HEK293 (cell line): ENCODE measurements around the gene CMTM8.
A peak's percentile ranks its signal among the peaks of the same experiment; 100 is the strongest.

Experiments used
- CTCF ChIA-PET: fragments of 350-600 bp; formaldehyde crosslinking; extraction: SDS; loops from one replicate; lab custom pipeline; 2021; ENCODE audit warnings: antibody characterized with exemption; lab: Yijun Ruan, JAX
- POLR2A ChIA-PET: fragments of 300-600 bp; formaldehyde crosslinking; extraction: SDS; loops from one replicate; lab custom pipeline; 2020; ENCODE audit warnings: antibody characterized with exemption, inconsistent platforms; lab: Yijun Ruan, JAX
- H3K27ac ChIP-seq: fragments of 200-500 bp; sonication (Bioruptor generic); 2 replicates; pipeline ENCODE4 v1.5.1; 2014; ENCODE audit warnings: low read depth, low read length, control low read depth, inconsistent platforms; ENCODE audit errors: extremely low read depth
- H3K36me3 ChIP-seq, 2 experiments: fragments of 200-500 bp in 1 of 2; sonication (Bioruptor generic) in 1 of 2; 1 replicate in 1 of 2; 2 replicates in 1 of 2; pipeline ENCODE4 v1.5.1; 2014 to 2017; ENCODE audit warnings: inconsistent platforms in 2 of 2, low read length in 2 of 2; ENCODE audit not compliant: control insufficient read depth in 2 of 2, insufficient read depth in 1 of 2
- H3K4me1 ChIP-seq: fragments of 200-500 bp; sonication (Bioruptor generic); 2 replicates; pipeline ENCODE4 v1.5.1; 2014; ENCODE audit warnings: mild to moderate bottlenecking, low read length, inconsistent platforms; ENCODE audit not compliant: control insufficient read depth, insufficient read depth
- H3K4me3 ChIP-seq: 2 replicates; pipeline ENCODE4 v1.5.1; 2011; ENCODE audit warnings: low read depth, mild to moderate bottlenecking, control low read depth, low read length, moderate library complexity
- H3K9me3 ChIP-seq: fragments of 200-500 bp; sonication (Bioruptor generic); 2 replicates; pipeline ENCODE4 v1.5.1; 2014; ENCODE audit warnings: low read depth, low read length, inconsistent platforms; ENCODE audit not compliant: control insufficient read depth, insufficient read depth
- MZF1 ChIP-seq: fragments of 450-650 bp; formaldehyde crosslinking; IDR thresholded peaks from 2 replicates; pipeline ENCODE4 v1.5.1; 2017; ENCODE audit warnings: missing biosample characterization, missing genetic modification characterization, borderline replicate concordance
- SETDB1 ChIP-seq: IDR thresholded peaks from one replicate; pipeline ENCODE4 v1.6.1; 2017; ENCODE audit warnings: mild to moderate bottlenecking, low read length, moderate library complexity, mixed read lengths; ENCODE audit not compliant: insufficient read length
- ZNF501 ChIP-seq: fragments of 450-650 bp; formaldehyde crosslinking; IDR thresholded peaks from 2 replicates; pipeline ENCODE4 v1.5.1; 2016; ENCODE audit warnings: missing biosample characterization, missing genetic modification characterization
- ZNF558 ChIP-seq: fragments of 450-650 bp; formaldehyde crosslinking; IDR thresholded peaks from 2 replicates; pipeline ENCODE4 v1.5.1; 2016; ENCODE audit warnings: missing biosample characterization, missing genetic modification characterization
- ZNF561 ChIP-seq: fragments of 450-650 bp; IDR thresholded peaks from 2 replicates; pipeline ENCODE4 v1.5.1; 2018; ENCODE audit warnings: missing biosample characterization, missing genetic modification characterization, borderline replicate concordance
- ZNF585B ChIP-seq: fragments of 450-650 bp; formaldehyde crosslinking; IDR thresholded peaks from 2 replicates; pipeline ENCODE4 v1.5.1; 2016; ENCODE audit warnings: missing biosample characterization, missing genetic modification characterization
- ZNF626 ChIP-seq: fragments of 450-650 bp; sonication (Bioruptor Pico); formaldehyde crosslinking; IDR thresholded peaks from 2 replicates; pipeline ENCODE4 v1.5.1; 2018; ENCODE audit warnings: missing biosample characterization, missing genetic modification characterization, inconsistent platforms
- ZNF654 ChIP-seq: fragments of 450-650 bp; formaldehyde crosslinking; IDR thresholded peaks from 2 replicates; pipeline ENCODE4 v1.5.1; 2016; ENCODE audit warnings: low read depth, missing biosample characterization, missing genetic modification characterization
- ZNF658 ChIP-seq: fragments of 450-650 bp; formaldehyde crosslinking; IDR thresholded peaks from 2 replicates; pipeline ENCODE4; 2016; ENCODE audit warnings: missing biosample characterization, missing genetic modification characterization
- TF ChIP-seq, protein P1 (sequence below): fragments of 450-650 bp; IDR thresholded peaks from 2 replicates; pipeline ENCODE4 v1.5.1; 2018; ENCODE audit warnings: missing biosample characterization, missing genetic modification characterization
- TF ChIP-seq, protein P2 (sequence below): fragments of 450-650 bp; IDR thresholded peaks from 2 replicates; pipeline ENCODE4 v1.5.1; 2018; ENCODE audit warnings: missing biosample characterization, mild to moderate bottlenecking, missing genetic modification characterization
- TF ChIP-seq, protein P3 (sequence below): fragments of 450-650 bp; formaldehyde crosslinking; IDR thresholded peaks from 2 replicates; pipeline ENCODE4 v1.5.1; 2017; ENCODE audit warnings: missing biosample characterization, missing genetic modification characterization
- TF ChIP-seq, protein P4 (sequence below): fragments of 450-650 bp; formaldehyde crosslinking; IDR thresholded peaks from 2 replicates; pipeline ENCODE4 v1.5.1; 2016; ENCODE audit warnings: missing biosample characterization, missing genetic modification characterization
- TF ChIP-seq, protein P5 (sequence below): IDR thresholded peaks from 2 replicates; pipeline ENCODE4 v1.6.1; 2011; ENCODE audit warnings: mild to moderate bottlenecking, low read depth, low read length, borderline replicate concordance
- TF ChIP-seq, protein P6 (sequence below): fragments of 450-650 bp; formaldehyde crosslinking; IDR thresholded peaks from 2 replicates; pipeline ENCODE4 v1.5.1; 2016; ENCODE audit warnings: missing biosample characterization, missing genetic modification characterization
- TF ChIP-seq, protein P7 (sequence below): fragments of 450-650 bp; formaldehyde crosslinking; IDR thresholded peaks from 2 replicates; pipeline ENCODE4 v1.5.1; 2016; ENCODE audit warnings: missing biosample characterization, missing genetic modification characterization
- TF ChIP-seq, protein P8 (sequence below): fragments of 450-650 bp; formaldehyde crosslinking; IDR thresholded peaks from 2 replicates; pipeline ENCODE4 v1.5.1; 2016; ENCODE audit warnings: missing biosample characterization, missing genetic modification characterization

The CMTM8 gene

DNA sequence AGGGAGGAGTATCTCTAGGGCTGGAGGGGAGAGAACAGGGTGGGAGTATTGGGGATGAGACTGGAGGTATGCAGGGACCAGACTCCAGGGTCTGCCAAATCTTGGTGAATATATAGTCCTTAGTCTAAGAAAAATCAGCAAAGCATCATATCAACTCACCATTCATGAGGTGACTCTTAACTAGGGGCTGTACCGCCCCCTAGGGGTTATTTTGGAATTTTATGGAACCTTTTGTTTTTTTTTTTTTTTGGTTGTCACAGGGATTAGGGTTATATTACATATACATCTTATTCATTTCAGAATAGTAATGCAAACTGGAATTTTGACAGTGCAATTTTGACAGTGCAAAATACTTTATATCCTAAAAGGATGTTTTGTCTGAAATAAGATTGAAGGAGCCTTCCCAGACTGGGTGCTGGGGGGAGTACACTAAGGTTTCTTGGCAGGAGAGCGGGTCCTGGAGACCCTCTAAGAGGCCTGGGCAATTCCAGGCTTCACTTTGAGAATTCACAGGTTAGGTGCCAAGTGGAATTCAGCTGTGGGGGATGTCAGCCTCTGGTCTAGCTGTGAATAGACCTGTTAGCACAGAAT lies 160.6 kb downstream of the CMTM8 start:
- Histone ChIP-seq H3K27ac (no peak overlapping the region), H3K4me1 (peaks cover 5% of the 10 kb centered on the region; the same call in 1 of the 2 replicates), H3K36me3 (no peaks in the 10 kb centered on the region), H3K4me3 (no peak overlapping the region), H3K9me3 (no peaks in the 10 kb centered on the region)
- ChIA-PET CTCF (interaction anchor here (0.6 to 0.8 kb wide), 4 partner anchors 11 to 145 kb away, joined by 3 read pairs; no protein-coding TSS in a partner anchor), POLR2A (no interaction called here)
- peak; percentile 68 for TF ChIP-seq ZNF654 (tag by site-specific recombination)
- no peak for TF ChIP-seq ZNF501 (tag by site-specific recombination)
- no peak for TF ChIP-seq ZNF626 (tag by site-specific recombination)
- no peak for TF ChIP-seq ZNF558 (tag by site-specific recombination)
- TF ChIP-seq, protein P1, sequence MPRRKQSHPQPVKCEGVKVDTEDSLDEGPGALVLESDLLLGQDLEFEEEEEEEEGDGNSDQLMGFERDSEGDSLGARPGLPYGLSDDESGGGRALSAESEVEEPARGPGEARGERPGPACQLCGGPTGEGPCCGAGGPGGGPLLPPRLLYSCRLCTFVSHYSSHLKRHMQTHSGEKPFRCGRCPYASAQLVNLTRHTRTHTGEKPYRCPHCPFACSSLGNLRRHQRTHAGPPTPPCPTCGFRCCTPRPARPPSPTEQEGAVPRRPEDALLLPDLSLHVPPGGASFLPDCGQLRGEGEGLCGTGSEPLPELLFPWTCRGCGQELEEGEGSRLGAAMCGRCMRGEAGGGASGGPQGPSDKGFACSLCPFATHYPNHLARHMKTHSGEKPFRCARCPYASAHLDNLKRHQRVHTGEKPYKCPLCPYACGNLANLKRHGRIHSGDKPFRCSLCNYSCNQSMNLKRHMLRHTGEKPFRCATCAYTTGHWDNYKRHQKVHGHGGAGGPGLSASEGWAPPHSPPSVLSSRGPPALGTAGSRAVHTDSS (tag by site-specific recombination), result no peak
- TF ChIP-seq, protein P2, sequence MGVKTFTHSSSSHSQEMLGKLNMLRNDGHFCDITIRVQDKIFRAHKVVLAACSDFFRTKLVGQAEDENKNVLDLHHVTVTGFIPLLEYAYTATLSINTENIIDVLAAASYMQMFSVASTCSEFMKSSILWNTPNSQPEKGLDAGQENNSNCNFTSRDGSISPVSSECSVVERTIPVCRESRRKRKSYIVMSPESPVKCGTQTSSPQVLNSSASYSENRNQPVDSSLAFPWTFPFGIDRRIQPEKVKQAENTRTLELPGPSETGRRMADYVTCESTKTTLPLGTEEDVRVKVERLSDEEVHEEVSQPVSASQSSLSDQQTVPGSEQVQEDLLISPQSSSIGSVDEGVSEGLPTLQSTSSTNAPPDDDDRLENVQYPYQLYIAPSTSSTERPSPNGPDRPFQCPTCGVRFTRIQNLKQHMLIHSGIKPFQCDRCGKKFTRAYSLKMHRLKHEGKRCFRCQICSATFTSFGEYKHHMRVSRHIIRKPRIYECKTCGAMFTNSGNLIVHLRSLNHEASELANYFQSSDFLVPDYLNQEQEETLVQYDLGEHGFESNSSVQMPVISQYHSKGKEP, result no peak
- TF ChIP-seq ZNF561, result no peak
- TF ChIP-seq, protein P3, sequence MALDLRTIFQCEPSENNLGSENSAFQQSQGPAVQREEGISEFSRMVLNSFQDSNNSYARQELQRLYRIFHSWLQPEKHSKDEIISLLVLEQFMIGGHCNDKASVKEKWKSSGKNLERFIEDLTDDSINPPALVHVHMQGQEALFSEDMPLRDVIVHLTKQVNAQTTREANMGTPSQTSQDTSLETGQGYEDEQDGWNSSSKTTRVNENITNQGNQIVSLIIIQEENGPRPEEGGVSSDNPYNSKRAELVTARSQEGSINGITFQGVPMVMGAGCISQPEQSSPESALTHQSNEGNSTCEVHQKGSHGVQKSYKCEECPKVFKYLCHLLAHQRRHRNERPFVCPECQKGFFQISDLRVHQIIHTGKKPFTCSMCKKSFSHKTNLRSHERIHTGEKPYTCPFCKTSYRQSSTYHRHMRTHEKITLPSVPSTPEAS, result no peak
- TF ChIP-seq ZNF585B (tag by site-specific recombination), result no peak
- TF ChIP-seq MZF1, result no peak
- TF ChIP-seq, protein P4, sequence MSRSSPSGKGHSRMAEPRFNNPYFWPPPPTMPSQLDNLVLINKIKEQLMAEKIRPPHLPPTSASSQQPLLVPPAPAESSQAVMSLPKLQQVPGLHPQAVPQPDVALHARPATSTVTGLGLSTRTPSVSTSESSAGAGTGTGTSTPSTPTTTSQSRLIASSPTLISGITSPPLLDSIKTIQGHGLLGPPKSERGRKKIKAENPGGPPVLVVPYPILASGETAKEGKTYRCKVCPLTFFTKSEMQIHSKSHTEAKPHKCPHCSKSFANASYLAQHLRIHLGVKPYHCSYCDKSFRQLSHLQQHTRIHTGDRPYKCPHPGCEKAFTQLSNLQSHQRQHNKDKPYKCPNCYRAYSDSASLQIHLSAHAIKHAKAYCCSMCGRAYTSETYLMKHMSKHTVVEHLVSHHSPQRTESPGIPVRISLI (tag by site-specific recombination), result 0 out of 2 replicates have a peak, but pooled peaks have one; percentile 12
- no peak for TF ChIP-seq SETDB1
- TF ChIP-seq, protein P5, sequence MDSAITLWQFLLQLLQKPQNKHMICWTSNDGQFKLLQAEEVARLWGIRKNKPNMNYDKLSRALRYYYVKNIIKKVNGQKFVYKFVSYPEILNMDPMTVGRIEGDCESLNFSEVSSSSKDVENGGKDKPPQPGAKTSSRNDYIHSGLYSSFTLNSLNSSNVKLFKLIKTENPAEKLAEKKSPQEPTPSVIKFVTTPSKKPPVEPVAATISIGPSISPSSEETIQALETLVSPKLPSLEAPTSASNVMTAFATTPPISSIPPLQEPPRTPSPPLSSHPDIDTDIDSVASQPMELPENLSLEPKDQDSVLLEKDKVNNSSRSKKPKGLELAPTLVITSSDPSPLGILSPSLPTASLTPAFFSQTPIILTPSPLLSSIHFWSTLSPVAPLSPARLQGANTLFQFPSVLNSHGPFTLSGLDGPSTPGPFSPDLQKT, result no peak
- TF ChIP-seq, protein P6, sequence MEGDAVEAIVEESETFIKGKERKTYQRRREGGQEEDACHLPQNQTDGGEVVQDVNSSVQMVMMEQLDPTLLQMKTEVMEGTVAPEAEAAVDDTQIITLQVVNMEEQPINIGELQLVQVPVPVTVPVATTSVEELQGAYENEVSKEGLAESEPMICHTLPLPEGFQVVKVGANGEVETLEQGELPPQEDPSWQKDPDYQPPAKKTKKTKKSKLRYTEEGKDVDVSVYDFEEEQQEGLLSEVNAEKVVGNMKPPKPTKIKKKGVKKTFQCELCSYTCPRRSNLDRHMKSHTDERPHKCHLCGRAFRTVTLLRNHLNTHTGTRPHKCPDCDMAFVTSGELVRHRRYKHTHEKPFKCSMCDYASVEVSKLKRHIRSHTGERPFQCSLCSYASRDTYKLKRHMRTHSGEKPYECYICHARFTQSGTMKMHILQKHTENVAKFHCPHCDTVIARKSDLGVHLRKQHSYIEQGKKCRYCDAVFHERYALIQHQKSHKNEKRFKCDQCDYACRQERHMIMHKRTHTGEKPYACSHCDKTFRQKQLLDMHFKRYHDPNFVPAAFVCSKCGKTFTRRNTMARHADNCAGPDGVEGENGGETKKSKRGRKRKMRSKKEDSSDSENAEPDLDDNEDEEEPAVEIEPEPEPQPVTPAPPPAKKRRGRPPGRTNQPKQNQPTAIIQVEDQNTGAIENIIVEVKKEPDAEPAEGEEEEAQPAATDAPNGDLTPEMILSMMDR (tag by site-specific recombination), result 0 out of 2 replicates have a peak, but pooled peaks have one; percentile 8
- TF ChIP-seq, protein P7, sequence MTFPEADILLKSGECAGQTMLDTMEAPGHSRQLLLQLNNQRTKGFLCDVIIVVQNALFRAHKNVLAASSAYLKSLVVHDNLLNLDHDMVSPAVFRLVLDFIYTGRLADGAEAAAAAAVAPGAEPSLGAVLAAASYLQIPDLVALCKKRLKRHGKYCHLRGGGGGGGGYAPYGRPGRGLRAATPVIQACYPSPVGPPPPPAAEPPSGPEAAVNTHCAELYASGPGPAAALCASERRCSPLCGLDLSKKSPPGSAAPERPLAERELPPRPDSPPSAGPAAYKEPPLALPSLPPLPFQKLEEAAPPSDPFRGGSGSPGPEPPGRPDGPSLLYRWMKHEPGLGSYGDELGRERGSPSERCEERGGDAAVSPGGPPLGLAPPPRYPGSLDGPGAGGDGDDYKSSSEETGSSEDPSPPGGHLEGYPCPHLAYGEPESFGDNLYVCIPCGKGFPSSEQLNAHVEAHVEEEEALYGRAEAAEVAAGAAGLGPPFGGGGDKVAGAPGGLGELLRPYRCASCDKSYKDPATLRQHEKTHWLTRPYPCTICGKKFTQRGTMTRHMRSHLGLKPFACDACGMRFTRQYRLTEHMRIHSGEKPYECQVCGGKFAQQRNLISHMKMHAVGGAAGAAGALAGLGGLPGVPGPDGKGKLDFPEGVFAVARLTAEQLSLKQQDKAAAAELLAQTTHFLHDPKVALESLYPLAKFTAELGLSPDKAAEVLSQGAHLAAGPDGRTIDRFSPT, result no peak
- no peak for TF ChIP-seq ZNF658 (tag by site-specific recombination)
- TF ChIP-seq, protein P8, sequence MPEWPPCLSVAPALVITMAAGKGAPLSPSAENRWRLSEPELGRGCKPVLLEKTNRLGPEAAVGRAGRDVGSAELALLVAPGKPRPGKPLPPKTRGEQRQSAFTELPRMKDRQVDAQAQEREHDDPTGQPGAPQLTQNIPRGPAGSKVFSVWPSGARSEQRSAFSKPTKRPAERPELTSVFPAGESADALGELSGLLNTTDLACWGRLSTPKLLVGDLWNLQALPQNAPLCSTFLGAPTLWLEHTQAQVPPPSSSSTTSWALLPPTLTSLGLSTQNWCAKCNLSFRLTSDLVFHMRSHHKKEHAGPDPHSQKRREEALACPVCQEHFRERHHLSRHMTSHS, result no peak
